ENCODE data around the gene MEF2C. TPM values are rescaled to one million over a fixed set of nuclear protein-coding genes. Genes with fewer than 3 reads are reported as not detected.

Gene MEF2C
- total and polyA plus RNA-seq, 2 donors (not counting 1 experiment from before 2014, with no cell fraction given), result 12.2 to 15.7 TPM

- Histone ChIP-seq H3K79me2 (ENCODE audit: control insufficient read depth, insufficient read depth, low read length) (no peaks in the 10 kb centered on the region), H4K20me1 (ENCODE audit: control insufficient read depth, extremely low read depth, insufficient read depth, low read length) (no peaks in the 10 kb centered on the region), H3K4me3 (replicated peaks in 1 of 4; ENCODE audit: control extremely low read depth in 1 of 4, insufficient read depth in 1 of 4, low read depth in 3 of 4, low read length in 4 of 4) (no peak overlapping the region), H3K27ac (ENCODE audit: insufficient read depth, low read length) (peak overlapping the region; percentile 46), H3K27me3 (ENCODE audit: control insufficient read depth, insufficient read depth, low read length) (no peaks in the 10 kb centered on the region), H2AFZ (ENCODE audit: low read length) (peak overlapping the region; percentile 62), H3K4me2 (ENCODE audit: extremely low read depth, insufficient read depth, low read length) (peak overlapping the region; percentile 34), H3K9ac (ENCODE audit: insufficient read depth, low read length) (no peak overlapping the region), H3K36me3 (ENCODE audit: control insufficient read depth, insufficient read depth, low read length) (no peaks in the 10 kb centered on the region), H3K4me1 (ENCODE audit: control insufficient read depth, extremely low read depth, insufficient read depth, low read length) (peaks cover 10% of the 10 kb centered on the region), H3K9me3 (ENCODE audit: control insufficient read depth, insufficient read depth, low read depth, low read length) (no peaks in the 10 kb centered on the region)
- no peak for TF ChIP-seq EZH2 (IDR thresholded peaks at IDR 0.05; ENCODE audit: low read length, missing control alignments)
- TF ChIP-seq, protein P1, sequence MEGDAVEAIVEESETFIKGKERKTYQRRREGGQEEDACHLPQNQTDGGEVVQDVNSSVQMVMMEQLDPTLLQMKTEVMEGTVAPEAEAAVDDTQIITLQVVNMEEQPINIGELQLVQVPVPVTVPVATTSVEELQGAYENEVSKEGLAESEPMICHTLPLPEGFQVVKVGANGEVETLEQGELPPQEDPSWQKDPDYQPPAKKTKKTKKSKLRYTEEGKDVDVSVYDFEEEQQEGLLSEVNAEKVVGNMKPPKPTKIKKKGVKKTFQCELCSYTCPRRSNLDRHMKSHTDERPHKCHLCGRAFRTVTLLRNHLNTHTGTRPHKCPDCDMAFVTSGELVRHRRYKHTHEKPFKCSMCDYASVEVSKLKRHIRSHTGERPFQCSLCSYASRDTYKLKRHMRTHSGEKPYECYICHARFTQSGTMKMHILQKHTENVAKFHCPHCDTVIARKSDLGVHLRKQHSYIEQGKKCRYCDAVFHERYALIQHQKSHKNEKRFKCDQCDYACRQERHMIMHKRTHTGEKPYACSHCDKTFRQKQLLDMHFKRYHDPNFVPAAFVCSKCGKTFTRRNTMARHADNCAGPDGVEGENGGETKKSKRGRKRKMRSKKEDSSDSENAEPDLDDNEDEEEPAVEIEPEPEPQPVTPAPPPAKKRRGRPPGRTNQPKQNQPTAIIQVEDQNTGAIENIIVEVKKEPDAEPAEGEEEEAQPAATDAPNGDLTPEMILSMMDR (conservative IDR thresholded peaks at IDR 0.05 in 1 of 2, IDR thresholded peaks at IDR 0.05 in 1 of 2; ENCODE audit: low read depth in 1 of 2, low read length in 2 of 2), result peak in 1 of 2 donors; percentile 29
- no peak for DNase-seq (ENCODE audit: low read depth in 2 of 2)
Measured at GRCh38 chr5:88829054-88829453, 53.9 kb downstream of the MEF2C start.

GRCh38 chr5:88827997-88828396 lies 55.0 kb downstream of the MEF2C start:
- H3K27me3 ChIP-seq (ENCODE audit: control insufficient read depth, insufficient read depth, low read length), result no peaks in the 10 kb centered on the region
- H3K9me3 ChIP-seq (ENCODE audit: control insufficient read depth, insufficient read depth, low read depth, low read length), result no peaks in the 10 kb centered on the region
- H3K27ac ChIP-seq (ENCODE audit: insufficient read depth, low read length), result peak overlapping the region; percentile 77
- peak in 1 of 2 donors; percentile 33 for DNase-seq (ENCODE audit: low read depth in 2 of 2)
- no peak overlapping the region for H3K9ac ChIP-seq (ENCODE audit: insufficient read depth, low read length)
- no peak overlapping the region for H2AFZ ChIP-seq (ENCODE audit: low read length)
- no peaks in the 10 kb centered on the region for H3K36me3 ChIP-seq (ENCODE audit: control insufficient read depth, insufficient read depth, low read length)
- H4K20me1 ChIP-seq (ENCODE audit: control insufficient read depth, extremely low read depth, insufficient read depth, low read length), result no peaks in the 10 kb centered on the region
- no peak overlapping the region for H3K4me3 ChIP-seq (replicated peaks in 1 of 4; ENCODE audit: control extremely low read depth in 1 of 4, insufficient read depth in 1 of 4, low read depth in 3 of 4, low read length in 4 of 4)
- H3K4me1 ChIP-seq (ENCODE audit: control insufficient read depth, extremely low read depth, insufficient read depth, low read length), result peaks cover 8% of the 10 kb centered on the region
- TF ChIP-seq EZH2 (IDR thresholded peaks at IDR 0.05; ENCODE audit: low read length, missing control alignments), result no peak
- TF ChIP-seq, protein P1 (conservative IDR thresholded peaks at IDR 0.05 in 1 of 2, IDR thresholded peaks at IDR 0.05 in 1 of 2; ENCODE audit: low read depth in 1 of 2, low read length in 2 of 2), result no peak
- H3K79me2 ChIP-seq (ENCODE audit: control insufficient read depth, insufficient read depth, low read length), result no peaks in the 10 kb centered on the region
- peak overlapping the region; percentile 34 for H3K4me2 ChIP-seq (ENCODE audit: extremely low read depth, insufficient read depth, low read length)

- Histone ChIP-seq H3K9me3 (ENCODE audit: control insufficient read depth, insufficient read depth, low read depth, low read length) (no peaks in the 10 kb centered on the region), H3K4me1 (ENCODE audit: control insufficient read depth, extremely low read depth, insufficient read depth, low read length) (peaks cover 8% of the 10 kb centered on the region), H3K4me2 (ENCODE audit: extremely low read depth, insufficient read depth, low read length) (peak overlapping the region; percentile 64), H3K79me2 (ENCODE audit: control insufficient read depth, insufficient read depth, low read length) (no peaks in the 10 kb centered on the region), H4K20me1 (ENCODE audit: control insufficient read depth, extremely low read depth, insufficient read depth, low read length) (no peaks in the 10 kb centered on the region), H3K27ac (ENCODE audit: insufficient read depth, low read length) (peak overlapping the region; percentile 77), H3K4me3 (replicated peaks in 1 of 4; ENCODE audit: control extremely low read depth in 1 of 4, insufficient read depth in 1 of 4, low read depth in 3 of 4, low read length in 4 of 4) (no peak overlapping the region), H3K36me3 (ENCODE audit: control insufficient read depth, insufficient read depth, low read length) (no peaks in the 10 kb centered on the region), H2AFZ (ENCODE audit: low read length) (peak overlapping the region; percentile 0), H3K27me3 (ENCODE audit: control insufficient read depth, insufficient read depth, low read length) (no peaks in the 10 kb centered on the region), H3K9ac (ENCODE audit: insufficient read depth, low read length) (no peak overlapping the region)
- DNase-seq (ENCODE audit: low read depth in 2 of 2), result peak; percentile 69 to 78
- TF ChIP-seq, protein P1 (conservative IDR thresholded peaks at IDR 0.05 in 1 of 2, IDR thresholded peaks at IDR 0.05 in 1 of 2; ENCODE audit: low read depth in 1 of 2, low read length in 2 of 2), result no peak
- no peak for TF ChIP-seq EZH2 (IDR thresholded peaks at IDR 0.05; ENCODE audit: low read length, missing control alignments)
Measured at GRCh38 chr5:88826646-88827585, 56.1 kb downstream of the MEF2C start.
